ENCODE results near the gene SERPINA1.

SERPINA1 gene

DNA sequence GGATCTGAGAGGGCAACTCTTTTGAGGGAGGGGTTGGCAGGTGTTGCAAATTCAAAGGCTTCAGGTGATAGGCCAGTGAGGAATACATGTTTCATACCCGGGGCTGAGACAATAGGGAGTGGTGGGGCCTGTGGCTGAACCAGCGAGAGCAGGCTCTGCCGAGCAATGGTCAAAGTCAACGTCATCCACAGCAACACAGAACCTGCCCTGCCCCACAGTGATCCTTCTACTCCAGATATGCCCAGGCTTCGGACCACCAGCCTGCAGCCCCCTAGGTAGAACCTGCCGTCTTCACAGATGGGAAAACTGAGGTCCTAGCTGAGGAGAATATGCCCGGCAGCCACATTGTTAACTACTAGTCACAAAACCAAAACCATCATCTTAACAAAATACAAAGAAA, 4.1 kb downstream of the SERPINA1 start:
- no peak overlapping the region for H3K4me3 ChIP-seq (ENCODE audit: control insufficient read depth, low read depth, low read length)
- TF ChIP-seq, protein P1, sequence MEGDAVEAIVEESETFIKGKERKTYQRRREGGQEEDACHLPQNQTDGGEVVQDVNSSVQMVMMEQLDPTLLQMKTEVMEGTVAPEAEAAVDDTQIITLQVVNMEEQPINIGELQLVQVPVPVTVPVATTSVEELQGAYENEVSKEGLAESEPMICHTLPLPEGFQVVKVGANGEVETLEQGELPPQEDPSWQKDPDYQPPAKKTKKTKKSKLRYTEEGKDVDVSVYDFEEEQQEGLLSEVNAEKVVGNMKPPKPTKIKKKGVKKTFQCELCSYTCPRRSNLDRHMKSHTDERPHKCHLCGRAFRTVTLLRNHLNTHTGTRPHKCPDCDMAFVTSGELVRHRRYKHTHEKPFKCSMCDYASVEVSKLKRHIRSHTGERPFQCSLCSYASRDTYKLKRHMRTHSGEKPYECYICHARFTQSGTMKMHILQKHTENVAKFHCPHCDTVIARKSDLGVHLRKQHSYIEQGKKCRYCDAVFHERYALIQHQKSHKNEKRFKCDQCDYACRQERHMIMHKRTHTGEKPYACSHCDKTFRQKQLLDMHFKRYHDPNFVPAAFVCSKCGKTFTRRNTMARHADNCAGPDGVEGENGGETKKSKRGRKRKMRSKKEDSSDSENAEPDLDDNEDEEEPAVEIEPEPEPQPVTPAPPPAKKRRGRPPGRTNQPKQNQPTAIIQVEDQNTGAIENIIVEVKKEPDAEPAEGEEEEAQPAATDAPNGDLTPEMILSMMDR (IDR thresholded peaks at IDR 0.05; ENCODE audit: control insufficient read depth, insufficient read depth, low read depth, low read length, missing control alignments) = no peak
- DNase-seq (ENCODE audit: low read depth) = no peak

DNA sequence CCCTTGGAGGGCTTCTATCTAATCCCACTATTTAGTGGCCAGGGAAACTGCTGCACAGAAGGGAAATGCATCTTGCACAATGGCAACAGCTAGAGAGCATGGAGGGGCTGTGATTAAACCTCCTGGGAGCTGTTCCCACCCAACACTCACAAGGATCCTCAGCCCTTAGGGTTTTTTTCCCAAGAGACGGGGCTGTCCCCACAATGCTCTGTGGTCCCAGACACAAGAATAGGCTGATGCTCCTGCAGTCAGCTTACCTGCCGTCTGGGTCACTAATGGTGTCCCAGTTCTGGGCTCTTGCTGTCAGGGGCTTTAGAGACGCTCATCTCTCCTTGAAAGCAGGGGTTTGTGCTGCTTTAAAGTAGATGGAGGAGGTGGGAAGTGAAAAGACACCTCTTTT, 4.6 kb downstream of the SERPINA1 start:
- DNase-seq (ENCODE audit: low read depth) = no peak
- no peak overlapping the region for H3K4me3 ChIP-seq (ENCODE audit: control insufficient read depth, low read depth, low read length)
- TF ChIP-seq, protein P1 (IDR thresholded peaks at IDR 0.05; ENCODE audit: control insufficient read depth, insufficient read depth, low read depth, low read length, missing control alignments) = no peak

DNA sequence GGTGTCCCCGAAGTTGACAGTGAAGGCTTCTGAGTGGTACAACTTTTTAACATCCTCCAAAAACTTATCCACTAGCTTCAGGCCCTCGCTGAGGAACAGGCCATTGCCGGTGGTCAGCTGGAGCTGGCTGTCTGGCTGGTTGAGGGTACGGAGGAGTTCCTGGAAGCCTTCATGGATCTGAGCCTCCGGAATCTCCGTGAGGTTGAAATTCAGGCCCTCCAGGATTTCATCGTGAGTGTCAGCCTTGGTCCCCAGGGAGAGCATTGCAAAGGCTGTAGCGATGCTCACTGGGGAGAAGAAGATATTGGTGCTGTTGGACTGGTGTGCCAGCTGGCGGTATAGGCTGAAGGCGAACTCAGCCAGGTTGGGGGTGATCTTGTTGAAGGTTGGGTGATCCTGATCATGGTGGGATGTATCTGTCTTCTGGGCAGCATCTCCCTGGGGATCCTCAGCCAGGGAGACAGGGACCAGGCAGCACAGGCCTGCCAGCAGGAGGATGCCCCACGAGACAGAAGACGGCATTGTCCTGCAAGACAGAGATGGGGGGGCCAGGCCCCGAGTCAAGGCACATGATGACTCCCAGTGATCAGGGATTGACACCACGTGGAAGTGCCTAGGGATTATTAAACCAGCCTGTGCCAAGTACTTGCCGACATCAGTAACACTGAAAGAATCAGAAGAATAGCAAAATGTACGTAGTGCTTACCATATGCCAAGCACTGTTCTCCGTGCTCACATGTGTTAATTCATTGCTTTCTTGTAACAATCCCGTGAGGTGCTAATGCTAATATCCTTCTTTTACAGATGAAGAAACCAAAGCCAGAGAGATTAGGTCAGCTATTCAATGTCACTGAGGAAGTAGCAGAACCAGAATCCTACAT, 5.4 kb downstream of the SERPINA1 start:
- H3K4me3 ChIP-seq (ENCODE audit: control insufficient read depth, low read depth, low read length) = no peak overlapping the region
- no peak for DNase-seq (ENCODE audit: low read depth)
- TF ChIP-seq, protein P1 (IDR thresholded peaks at IDR 0.05; ENCODE audit: control insufficient read depth, insufficient read depth, low read depth, low read length, missing control alignments) = no peak

DNA sequence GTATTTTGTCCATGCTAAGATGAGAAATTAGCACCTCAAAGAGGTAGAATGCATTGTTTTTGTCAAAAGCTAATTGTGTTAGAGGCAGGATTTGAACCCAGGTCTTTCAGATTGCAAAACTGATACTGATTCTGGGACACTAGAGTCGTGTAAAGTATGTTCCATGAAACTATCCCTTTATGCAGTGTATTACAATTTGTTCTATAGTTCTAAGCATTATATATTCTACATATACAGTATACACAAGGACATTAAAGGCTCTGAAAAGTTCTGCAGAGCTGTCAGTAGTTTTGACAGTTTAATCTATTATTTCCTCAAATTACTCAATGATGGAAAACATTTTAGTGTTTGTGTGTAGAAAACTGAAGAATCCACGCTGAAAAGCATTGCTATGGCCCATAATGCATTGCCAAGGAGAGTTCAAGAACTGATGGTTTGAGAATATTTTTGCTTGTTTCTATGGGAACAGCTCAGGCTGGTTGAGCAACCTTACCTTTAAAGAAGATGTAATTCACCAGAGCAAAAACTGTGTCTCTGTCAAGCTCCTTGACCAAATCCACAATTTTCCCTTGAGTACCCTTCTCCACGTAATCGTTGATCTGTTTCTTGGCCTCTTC, 6.2 kb downstream of the SERPINA1 start:
- TF ChIP-seq, protein P1 (IDR thresholded peaks at IDR 0.05; ENCODE audit: control insufficient read depth, insufficient read depth, low read depth, low read length, missing control alignments) = no peak
- no peak for DNase-seq (ENCODE audit: low read depth)
- H3K4me3 ChIP-seq (ENCODE audit: control insufficient read depth, low read depth, low read length) = no peak overlapping the region

DNA sequence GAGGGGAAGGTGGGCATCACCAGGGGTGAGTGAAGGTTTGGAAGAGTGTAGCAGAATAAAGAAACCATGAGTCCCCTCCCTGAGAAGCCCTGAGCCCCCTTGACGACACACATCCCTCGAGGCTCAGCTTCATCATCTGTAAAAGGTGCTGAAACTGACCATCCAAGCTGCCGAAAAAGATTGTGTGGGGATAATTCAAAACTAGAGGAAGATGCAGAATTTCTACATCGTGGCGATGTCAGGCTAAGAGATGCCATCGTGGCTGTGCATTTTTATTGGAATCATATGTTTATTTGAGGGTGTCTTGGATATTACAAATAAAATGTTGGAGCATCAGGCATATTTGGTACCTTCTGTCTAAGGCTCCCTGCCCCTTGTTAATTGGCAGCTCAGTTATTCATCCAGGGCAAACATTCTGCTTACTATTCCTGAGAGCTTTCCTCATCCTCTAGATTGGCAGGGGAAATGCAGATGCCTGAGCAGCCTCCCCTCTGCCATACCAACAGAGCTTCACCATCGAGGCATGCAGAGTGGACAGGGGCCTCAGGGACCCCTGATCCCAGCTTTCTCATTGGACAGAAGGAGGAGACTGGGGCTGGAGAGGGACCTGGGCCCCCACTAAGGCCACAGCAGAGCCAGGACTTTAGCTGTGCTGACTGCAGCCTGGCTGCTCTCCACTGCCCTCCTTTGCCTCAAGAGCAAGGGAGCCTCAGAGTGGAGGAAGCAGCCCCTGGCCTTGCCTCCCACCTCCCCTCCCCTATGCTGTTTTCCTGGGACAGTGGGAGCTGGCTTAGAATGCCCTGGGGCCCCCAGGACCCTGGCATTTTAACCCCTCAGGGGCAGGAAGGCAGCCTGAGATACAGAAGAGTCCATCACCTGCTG, 7.0 kb downstream of the SERPINA1 start:
- H3K4me3 ChIP-seq (ENCODE audit: control insufficient read depth, low read depth, low read length) = no peak overlapping the region
- DNase-seq (ENCODE audit: low read depth) = no peak
- TF ChIP-seq, protein P1 (IDR thresholded peaks at IDR 0.05; ENCODE audit: control insufficient read depth, insufficient read depth, low read depth, low read length, missing control alignments) = no peak
